Endothelial cell of umbilical vein (primary cell): ENCODE results near the gene KRT31.

Source experiments
- CTCF ChIP-seq, 2 donors: IDR thresholded peaks; 1 replicate in 1 of 2; 2 replicates in 1 of 2; pipeline ENCODE4 v1.5.1; 2011; ENCODE audit warnings: low read length in 2 of 2, mild to moderate bottlenecking in 2 of 2, moderate library complexity in 2 of 2, control low read depth in 1 of 2, inconsistent platforms in 1 of 2, low read depth in 1 of 2; ENCODE audit not compliant: insufficient read depth in 1 of 2; ENCODE audit errors: extremely low read depth in 1 of 2
- GATA2 ChIP-seq: IDR thresholded peaks from 2 replicates; pipeline ENCODE4 v1.7.0; 2011; ENCODE audit warnings: low read depth, mild to moderate bottlenecking, moderate library complexity, mixed read lengths, low read length; ENCODE audit not compliant: insufficient read length, insufficient read depth
- MAX ChIP-seq: IDR thresholded peaks from 2 replicates; pipeline ENCODE4 v1.6.1; 2011; ENCODE audit not compliant: insufficient read depth, insufficient read length
- MYC ChIP-seq: IDR thresholded peaks from one replicate; pipeline ENCODE4 v1.6.1; 2011; ENCODE audit warnings: mild to moderate bottlenecking, low read depth, low read length
- POLR2A ChIP-seq: IDR thresholded peaks from 2 replicates; pipeline ENCODE4 v1.6.1; 2012; ENCODE audit warnings: low read depth, mild to moderate bottlenecking, control low read depth, low read length
- POLR2AphosphoS5 ChIP-seq: IDR thresholded peaks from 2 replicates; pipeline ENCODE4 v1.6.1; 2012; ENCODE audit warnings: low read depth, mild to moderate bottlenecking, control low read depth, low read length, moderate library complexity; ENCODE audit not compliant: insufficient read depth

- TF ChIP-seq POLR2A = no peak
- TF ChIP-seq CTCF (IDR thresholded peaks at IDR 0.05; ENCODE audit: extremely low read depth in 1 of 2, insufficient read depth in 1 of 2, low read depth in 1 of 2, low read length in 2 of 2) = peak; percentile 18 to 21
- no peak for TF ChIP-seq GATA2
- TF ChIP-seq POLR2AphosphoS5 = no peak
- no peak for TF ChIP-seq MAX
- TF ChIP-seq MYC = no peak
These were observed 20.2 kb upstream of the KRT31 start for GRCh38 chr17:41417576-41418015.
